SJSA1 (cell line): ENCODE results near the gene ARSJ. TPM values are rescaled to one million over a fixed set of nuclear protein-coding genes. Genes with fewer than 3 reads are reported as not detected.
A peak's percentile ranks its signal among the peaks of the same experiment; 100 is the strongest.
"Not testable (repeated sequence)": the region's sequence is repeated elsewhere in the genome, so short reads cannot be mapped to it uniquely, and the experiment has no call there.

Experiments used
- DNase-seq, 2 experiments: peaks; one replicate each; pipeline ENCODE4 v3.0.0-alpha.2; 2015 to 2020; ENCODE audit warnings: low spot score in 2 of 2, low read depth in 1 of 2
- H3K27ac ChIP-seq: fragments of 250-450 bp; sonication (Bioruptor Pico); 2 replicates; pipeline ENCODE4 v1.5.1; 2020; ENCODE audit warnings: mild to moderate bottlenecking, moderate library complexity
- H3K27me3 ChIP-seq: fragments of 250-450 bp; sonication (Bioruptor Pico); replicated peaks from 2 replicates; pipeline ENCODE4 v1.5.1; 2020; ENCODE audit warnings: mild to moderate bottlenecking, moderate library complexity
- H3K36me3 ChIP-seq: fragments of 250-450 bp; sonication (Bioruptor Pico); 2 replicates; pipeline ENCODE4 v1.5.1; 2020; ENCODE audit warnings: mild to moderate bottlenecking
- H3K4me1 ChIP-seq: fragments of 250-450 bp; sonication (Bioruptor Pico); replicated peaks from 2 replicates; pipeline ENCODE4 v1.6.1; 2021; ENCODE audit warnings: mild to moderate bottlenecking
- H3K4me3 ChIP-seq: fragments of 250-450 bp; sonication (Bioruptor Pico); 2 replicates; pipeline ENCODE4 v1.5.1; 2020; ENCODE audit warnings: mild to moderate bottlenecking
- H3K9me3 ChIP-seq: fragments of 250-450 bp; sonication (Bioruptor Pico); replicated peaks from 2 replicates; pipeline ENCODE4 v1.5.1; 2020; ENCODE audit warnings: mild to moderate bottlenecking
- total RNA-seq: library from RNA; depleted of rRNA; stranded (reverse); fragments of >200 nt; shearing (Covaris generic); gene quantifications from 2 replicates; pipeline ENCODE4 v1.2.3, GENCODE V29; 2014

Gene ARSJ
- total RNA-seq, 1 experiment from 2014 or later: 67.0 TPM

DNA sequence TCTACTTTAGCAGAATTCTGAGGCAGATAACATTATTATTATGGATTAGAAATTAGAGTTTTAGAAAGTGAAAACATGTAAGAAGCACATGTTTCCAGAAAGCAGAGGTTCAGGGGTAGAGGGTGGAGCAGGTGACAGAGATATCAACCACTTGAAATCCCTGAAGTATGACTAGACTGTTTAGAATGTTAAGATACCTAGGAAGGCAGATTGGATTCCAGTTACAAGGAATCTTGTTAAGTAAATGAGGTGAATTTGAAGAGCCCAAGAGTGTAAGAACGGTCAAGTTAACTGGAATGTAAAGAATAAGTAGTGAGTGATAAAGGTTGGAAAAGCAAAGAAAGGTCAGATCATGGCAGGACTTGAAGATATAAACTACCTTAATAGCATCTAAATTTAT lies 37.6 kb downstream of the ARSJ start:
- no peak overlapping the region for H3K27ac ChIP-seq
- DNase-seq: no peak
- H3K4me1 ChIP-seq: peaks cover 38% of the 10 kb centered on the region
- no peak overlapping the region for H3K4me3 ChIP-seq
- peaks cover 32% of the 10 kb centered on the region for H3K36me3 ChIP-seq
- H3K27me3 ChIP-seq: no peaks in the 10 kb centered on the region
- no peaks in the 10 kb centered on the region for H3K9me3 ChIP-seq

DNA sequence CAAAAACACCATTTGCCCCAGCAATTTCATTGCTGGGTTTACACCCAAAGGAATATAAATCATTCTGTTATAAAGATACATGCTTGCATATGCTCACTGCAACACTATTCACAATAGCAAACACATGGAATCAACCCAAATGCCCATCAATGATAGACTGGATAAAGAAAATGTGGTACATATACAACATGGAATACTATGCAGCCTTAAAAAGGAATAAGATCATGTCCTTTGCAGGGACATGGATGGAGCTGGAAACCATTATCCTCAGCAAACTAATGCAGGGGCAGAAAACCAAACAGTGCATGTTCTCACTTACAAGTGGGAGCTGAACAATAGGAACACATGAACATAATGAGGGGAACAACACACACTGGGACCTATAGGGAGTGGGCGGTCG lies 39.3 kb downstream of the ARSJ start:
- DNase-seq, H3K27me3 ChIP-seq, H3K4me3 ChIP-seq, H3K27ac ChIP-seq, H3K9me3 ChIP-seq: not testable (repeated sequence)
- Histone ChIP-seq H3K36me3 (peaks cover 32% of the 10 kb centered on the region), H3K4me1 (peaks cover 23% of the 10 kb centered on the region)

DNA sequence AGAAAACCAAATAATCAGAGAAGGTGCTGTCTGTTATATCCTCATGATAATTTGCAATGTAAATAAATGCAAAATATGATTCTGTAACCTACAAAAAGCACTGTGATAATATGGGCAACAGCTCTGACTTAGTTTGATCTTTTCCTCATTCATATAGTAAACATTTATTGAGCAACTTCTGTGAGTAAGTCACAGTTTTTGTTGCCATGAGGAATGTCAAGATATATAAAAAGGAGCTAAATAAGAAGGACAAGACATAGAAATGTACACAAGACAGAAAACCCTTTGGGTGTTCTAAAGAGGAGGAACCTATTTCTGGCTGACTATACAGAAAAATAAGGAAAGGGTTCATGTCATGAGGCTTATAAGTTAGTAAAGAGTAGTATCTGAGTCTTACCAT lies 44.3 kb downstream of the ARSJ start:
- Histone ChIP-seq H3K9me3 (no peaks in the 10 kb centered on the region), H3K27ac (no peak overlapping the region), H3K4me1 (no peaks in the 10 kb centered on the region), H3K27me3 (no peaks in the 10 kb centered on the region), H3K36me3 (peaks cover 12% of the 10 kb centered on the region), H3K4me3 (no peak overlapping the region)
- DNase-seq: no peak

DNA sequence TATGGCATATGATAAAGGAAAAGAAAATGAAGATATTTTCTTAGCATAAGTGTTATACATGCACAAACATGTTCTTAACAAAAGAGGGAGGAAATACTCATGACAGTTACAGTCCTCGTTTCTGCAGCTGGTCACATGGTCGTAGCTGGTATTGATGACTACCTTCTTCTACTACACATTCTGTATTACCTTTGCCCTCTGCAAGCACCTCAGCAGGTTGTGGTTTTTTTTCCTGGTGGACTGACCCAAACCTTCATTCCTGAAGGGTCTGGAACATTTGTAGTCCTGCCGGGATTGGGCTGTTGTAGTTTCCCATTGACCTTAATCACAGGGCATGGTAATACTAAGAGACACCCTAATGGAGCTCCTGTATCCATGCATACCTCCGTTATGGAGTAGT lies 54.7 kb downstream of the ARSJ start:
- H3K4me1 ChIP-seq: peaks cover 10% of the 10 kb centered on the region
- H3K9me3 ChIP-seq, H3K27me3 ChIP-seq, H3K27ac ChIP-seq, DNase-seq, H3K4me3 ChIP-seq: not testable (repeated sequence)
- H3K36me3 ChIP-seq: peaks cover 11% of the 10 kb centered on the region; the same call in 1 of the 2 replicates

DNA sequence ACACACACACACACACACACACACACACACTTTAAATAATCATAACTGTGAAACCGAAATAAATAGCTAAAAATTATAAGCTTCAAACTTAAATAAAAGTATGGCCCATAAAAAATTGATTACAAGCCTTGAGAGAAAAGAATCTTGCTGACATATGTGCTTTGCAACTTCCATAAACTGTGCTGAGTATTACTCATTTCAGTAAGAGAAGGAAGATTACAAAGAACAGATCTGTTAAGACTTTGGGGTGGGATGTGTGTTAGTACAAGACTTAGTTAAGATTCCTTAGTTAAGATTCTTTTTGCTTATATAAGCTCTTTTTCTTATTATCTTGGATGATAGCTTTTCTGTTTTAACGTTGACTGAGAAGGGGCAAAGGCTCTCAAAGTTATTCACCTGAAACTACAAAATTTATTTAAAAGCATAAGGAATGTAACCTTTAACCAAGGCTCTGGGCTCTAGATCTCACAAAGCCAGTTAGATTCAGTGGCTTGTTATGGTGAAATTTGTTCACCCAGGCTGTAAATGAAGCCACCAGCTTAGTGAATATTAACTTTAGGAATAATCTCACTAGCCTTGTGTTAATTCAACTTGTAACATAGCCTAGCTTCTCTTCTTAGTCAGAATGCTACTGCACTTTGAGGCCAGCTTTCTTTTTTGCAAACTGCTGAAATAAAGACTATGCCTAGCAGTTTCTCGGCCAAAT lies 58.2 kb downstream of the ARSJ start:
- no peak overlapping the region for H3K4me3 ChIP-seq
- H3K36me3 ChIP-seq: peaks cover 6% of the 10 kb centered on the region
- H3K27ac ChIP-seq: no peak overlapping the region
- H3K27me3 ChIP-seq: no peaks in the 10 kb centered on the region
- H3K4me1 ChIP-seq: peaks cover 16% of the 10 kb centered on the region
- peak in 1 of 2 experiments; percentile 28 for DNase-seq
- no peaks in the 10 kb centered on the region for H3K9me3 ChIP-seq

DNA sequence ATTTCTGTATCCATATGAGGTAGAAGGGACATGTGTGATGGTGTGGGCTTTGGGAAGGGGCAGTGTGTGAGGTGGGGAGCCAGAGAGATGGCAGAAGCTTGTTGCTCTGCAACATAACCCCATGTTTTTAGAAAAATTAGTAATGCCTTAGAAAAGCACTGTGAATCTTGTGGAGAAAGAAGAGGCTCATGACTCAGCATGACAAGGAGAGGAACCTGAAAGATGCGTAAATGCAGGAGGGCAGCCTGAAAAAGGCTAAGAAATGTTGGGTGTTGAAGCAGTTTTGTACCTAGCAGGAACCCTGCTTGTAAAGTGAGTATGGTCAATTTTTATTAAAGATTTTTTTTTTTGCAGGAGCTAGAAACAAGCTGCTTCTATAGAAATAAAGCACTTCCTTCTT lies 59.8 kb downstream of the ARSJ start:
- Histone ChIP-seq H3K4me1 (peaks cover 16% of the 10 kb centered on the region), H3K27ac (no peak overlapping the region), H3K36me3 (no peaks in the 10 kb centered on the region; the same call in none of the 2 replicates), H3K9me3 (no peaks in the 10 kb centered on the region), H3K27me3 (no peaks in the 10 kb centered on the region), H3K4me3 (no peak overlapping the region)
- DNase-seq: peak in 1 of 2 experiments; percentile 8

DNA sequence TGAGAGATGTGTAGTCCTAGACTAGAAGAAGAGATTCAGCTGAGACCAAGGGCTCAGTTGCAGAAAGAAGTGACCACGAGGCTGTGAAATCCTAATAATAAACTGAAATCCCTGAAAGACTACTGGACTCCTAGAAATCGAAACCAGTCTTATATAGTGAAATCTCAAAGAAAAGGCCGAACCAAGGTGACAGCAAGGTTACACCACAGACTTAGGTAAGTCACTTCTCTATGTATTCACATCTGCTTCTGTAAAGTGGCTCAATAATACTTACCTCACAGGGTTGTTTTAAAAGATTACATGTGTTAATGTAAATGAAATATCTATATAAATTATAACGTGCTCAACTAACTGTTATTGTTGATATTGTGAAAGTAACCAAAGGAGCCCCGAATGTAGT lies 60.3 kb downstream of the ARSJ start:
- Histone ChIP-seq H3K36me3 (no peaks in the 10 kb centered on the region; the same call in 1 of the 2 replicates), H3K27ac (no peak overlapping the region), H3K4me1 (peaks cover 16% of the 10 kb centered on the region), H3K27me3 (no peaks in the 10 kb centered on the region), H3K9me3 (no peaks in the 10 kb centered on the region), H3K4me3 (no peak overlapping the region)
- no peak for DNase-seq

DNA sequence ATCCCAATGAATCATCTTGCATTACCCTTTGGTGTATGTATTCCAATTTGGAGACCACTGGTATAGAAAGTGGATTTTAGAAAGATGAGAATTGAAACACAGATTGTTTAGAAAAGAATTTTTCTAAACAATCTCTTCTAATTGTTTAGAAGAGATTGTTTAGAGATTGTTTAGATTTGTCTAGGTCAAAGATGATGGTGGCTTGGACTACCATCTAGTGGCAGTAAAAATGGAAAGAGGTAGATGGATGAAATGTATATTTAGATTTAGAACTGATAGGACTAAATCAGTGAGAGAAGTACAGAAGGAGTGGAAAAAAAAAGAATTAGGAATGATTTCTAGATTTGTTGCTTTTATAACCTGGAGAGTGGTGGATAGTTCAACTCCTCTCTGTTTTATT lies 70.6 kb downstream of the ARSJ start:
- no peak for DNase-seq
- Histone ChIP-seq H3K27ac (no peak overlapping the region), H3K4me1 (no peaks in the 10 kb centered on the region), H3K27me3 (no peaks in the 10 kb centered on the region), H3K9me3 (no peaks in the 10 kb centered on the region), H3K36me3 (peaks cover 13% of the 10 kb centered on the region; the same call in 1 of the 2 replicates), H3K4me3 (no peak overlapping the region)

DNA sequence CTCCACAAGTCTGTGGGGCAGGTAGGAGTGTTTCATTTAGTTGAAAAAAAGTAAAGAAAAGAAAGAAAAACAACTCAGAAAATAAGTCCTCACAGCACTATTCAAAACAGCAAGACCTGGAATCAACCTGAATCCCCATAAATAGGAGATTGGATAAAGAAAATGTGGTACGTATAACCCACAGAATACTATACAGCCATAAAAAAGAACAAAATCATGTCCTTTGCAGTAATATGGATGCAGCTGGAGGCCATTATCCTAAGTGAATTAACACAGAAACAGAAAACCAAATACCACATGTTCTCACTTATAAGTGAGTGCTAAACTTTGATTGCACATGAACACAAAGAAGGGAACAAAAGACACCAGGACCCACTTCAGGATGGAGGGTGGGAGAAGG lies 71.9 kb downstream of the ARSJ start:
- no peak for DNase-seq
- H3K27me3 ChIP-seq: no peaks in the 10 kb centered on the region
- no peaks in the 10 kb centered on the region for H3K4me1 ChIP-seq
- peaks cover 24% of the 10 kb centered on the region for H3K36me3 ChIP-seq
- H3K27ac ChIP-seq: no peak overlapping the region
- H3K9me3 ChIP-seq: no peaks in the 10 kb centered on the region
- H3K4me3 ChIP-seq: no peak overlapping the region

DNA sequence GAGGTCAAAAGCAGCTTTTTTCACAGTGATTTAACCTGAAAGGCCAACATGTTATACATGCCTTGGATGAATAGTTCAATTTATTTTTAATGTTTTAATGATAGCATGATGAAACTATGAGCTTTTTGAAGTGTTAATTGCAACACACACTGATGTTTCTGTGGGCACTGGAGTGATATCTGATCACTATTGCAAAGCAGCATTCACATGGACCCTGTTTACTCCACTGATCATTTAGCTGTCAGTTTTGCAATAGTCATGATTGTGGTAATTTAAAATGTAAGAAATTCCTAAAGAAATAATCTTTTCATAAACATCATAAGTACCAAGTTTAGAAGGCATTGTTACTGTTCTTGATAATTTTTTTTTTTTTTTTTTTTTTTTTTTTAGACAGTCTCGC lies 74.1 kb downstream of the ARSJ start:
- H3K9me3 ChIP-seq: no peaks in the 10 kb centered on the region
- no peaks in the 10 kb centered on the region for H3K27me3 ChIP-seq
- no peaks in the 10 kb centered on the region for H3K4me1 ChIP-seq
- H3K4me3 ChIP-seq: no peak overlapping the region
- no peak for DNase-seq
- no peak overlapping the region for H3K27ac ChIP-seq
- peaks cover 36% of the 10 kb centered on the region for H3K36me3 ChIP-seq

DNA sequence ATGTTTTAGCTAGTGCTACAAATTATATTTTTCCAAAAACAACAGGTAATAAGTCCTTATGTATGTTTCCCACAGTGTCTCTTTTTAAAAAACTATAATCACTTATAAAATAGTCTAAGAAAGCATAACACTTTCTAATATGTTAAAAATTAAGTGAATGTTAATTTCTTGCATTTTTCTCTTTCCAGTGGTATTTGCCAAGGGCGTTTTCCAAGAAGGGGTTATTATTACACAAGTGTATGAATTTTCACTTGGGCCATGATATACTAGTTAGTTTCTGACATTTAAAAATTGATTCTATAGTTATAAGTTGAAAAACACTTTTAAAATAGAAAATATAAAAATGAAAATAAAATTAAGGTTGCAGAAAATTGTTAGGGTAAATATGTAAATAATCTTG lies 74.6 kb downstream of the ARSJ start:
- no peak overlapping the region for H3K27ac ChIP-seq
- no peaks in the 10 kb centered on the region for H3K4me1 ChIP-seq
- H3K4me3 ChIP-seq: no peak overlapping the region
- H3K36me3 ChIP-seq: peaks cover 40% of the 10 kb centered on the region
- H3K9me3 ChIP-seq: no peaks in the 10 kb centered on the region
- DNase-seq: no peak
- H3K27me3 ChIP-seq: no peaks in the 10 kb centered on the region

DNA sequence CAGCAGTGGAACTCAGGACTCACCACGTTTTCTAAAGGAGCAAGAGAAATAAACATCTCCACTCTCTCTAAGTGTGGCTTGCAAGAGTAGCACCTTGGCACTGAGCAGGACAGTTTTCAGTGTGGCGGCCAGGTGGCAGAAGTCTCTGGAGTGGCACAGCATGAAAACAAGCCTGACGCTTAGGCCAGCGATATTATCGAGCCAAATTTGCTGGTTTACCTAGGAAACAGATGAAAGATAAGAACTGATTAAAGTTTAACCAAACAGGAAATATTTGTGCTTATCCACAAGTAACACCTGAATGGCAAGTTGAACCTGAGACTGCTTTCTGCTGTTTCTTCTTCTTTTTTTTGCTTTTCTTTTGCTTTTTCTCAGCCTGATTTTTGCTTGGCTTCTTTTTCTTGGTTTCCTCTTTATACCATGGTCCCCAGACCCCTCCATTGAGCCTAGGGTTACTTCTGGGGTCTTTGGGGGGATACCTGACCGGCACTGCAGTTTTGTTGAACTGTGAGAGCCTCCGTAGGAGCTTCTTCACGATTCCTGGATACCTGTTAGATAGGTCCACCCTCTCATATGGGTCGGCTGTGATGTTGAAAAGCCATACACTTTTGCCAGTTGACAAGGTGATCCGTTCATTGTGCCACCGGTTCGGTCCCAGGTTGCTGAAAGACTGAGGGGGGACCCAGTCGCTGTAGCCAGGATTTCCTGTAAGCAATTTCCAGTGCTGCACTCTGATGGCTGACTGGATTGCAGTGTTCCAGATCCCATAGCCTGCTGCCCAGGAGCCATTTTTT lies 77.3 kb downstream of the ARSJ start:
- Histone ChIP-seq H3K4me3 (no peak overlapping the region), H3K9me3 (no peaks in the 10 kb centered on the region), H3K27me3 (no peaks in the 10 kb centered on the region), H3K27ac (no peak overlapping the region), H3K36me3 (peaks cover 43% of the 10 kb centered on the region), H3K4me1 (no peaks in the 10 kb centered on the region)
- DNase-seq: no peak

DNA sequence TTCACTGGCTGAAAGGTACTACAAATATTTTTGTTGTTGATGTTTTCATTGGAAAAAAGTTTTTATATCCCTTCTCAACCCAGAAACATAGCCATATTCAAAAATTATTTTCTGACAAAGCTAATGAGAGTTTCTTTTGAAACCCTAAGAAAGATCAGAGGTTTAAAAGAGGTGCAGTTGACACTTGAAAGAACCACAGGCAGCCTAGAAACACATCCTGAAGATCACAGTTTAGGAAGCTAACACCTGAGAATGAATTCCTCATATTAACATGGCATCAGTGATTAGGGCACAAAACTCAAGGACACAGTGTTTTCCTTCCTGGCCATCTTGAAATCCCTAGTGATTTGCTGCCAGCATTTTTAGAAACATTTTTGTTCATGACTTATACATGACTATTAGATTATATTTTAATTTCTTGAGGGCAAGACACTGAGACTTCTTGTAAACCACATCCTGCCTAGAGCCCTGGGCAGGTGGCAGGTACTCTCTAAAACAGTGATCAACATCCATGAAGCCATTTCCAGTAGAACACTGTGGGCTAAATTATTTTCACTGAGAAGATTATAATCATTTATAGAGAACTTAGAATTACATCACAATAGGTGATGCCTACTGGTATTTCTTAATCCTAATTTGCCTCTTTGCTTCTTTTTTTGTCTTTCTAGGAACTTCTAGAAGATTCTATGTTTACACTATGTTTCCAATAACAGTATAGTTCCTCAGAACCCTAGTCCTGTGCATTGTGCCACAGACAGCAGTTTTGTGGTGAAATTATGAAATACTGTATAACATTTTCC lies 80.0 kb downstream of the ARSJ start:
- no peak for DNase-seq
- H3K27me3 ChIP-seq: no peaks in the 10 kb centered on the region
- H3K36me3 ChIP-seq: peaks cover 46% of the 10 kb centered on the region
- H3K4me3 ChIP-seq: no peak overlapping the region
- H3K9me3 ChIP-seq: no peaks in the 10 kb centered on the region
- no peaks in the 10 kb centered on the region for H3K4me1 ChIP-seq
- H3K27ac ChIP-seq: no peak overlapping the region

DNA sequence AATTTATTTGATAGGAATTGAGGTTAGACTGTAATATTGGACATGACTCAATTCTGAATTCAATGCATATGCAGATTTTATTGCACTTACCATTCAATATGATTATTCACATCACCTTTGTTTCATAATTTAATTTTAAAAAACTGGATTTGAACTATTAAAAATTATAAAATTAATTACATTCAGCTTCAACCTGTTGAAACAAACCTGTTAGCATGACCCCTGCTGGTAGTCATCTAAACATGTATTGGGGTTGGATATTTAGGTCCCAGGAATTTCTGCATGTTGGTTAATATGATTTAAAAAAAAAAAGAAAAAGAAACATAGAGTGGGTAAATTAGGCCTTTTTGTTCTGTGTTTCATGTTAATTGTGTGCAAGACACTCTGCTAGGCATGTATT lies 85.9 kb downstream of the ARSJ start:
- DNase-seq: no peak
- Histone ChIP-seq H3K4me1 (no peaks in the 10 kb centered on the region), H3K4me3 (no peak overlapping the region), H3K36me3 (peaks cover 3% of the 10 kb centered on the region; the same call in 1 of the 2 replicates), H3K27me3 (no peaks in the 10 kb centered on the region), H3K9me3 (no peaks in the 10 kb centered on the region), H3K27ac (no peak overlapping the region)
